Activated T-cell treated with anti-CD3 and anti-CD28 coated beads, Interleukin-2, amount 50 U/mL, for 72 hours (primary cell): ENCODE results near the gene CYB5B. TPM values are rescaled to one million over a fixed set of nuclear protein-coding genes. Genes with fewer than 3 reads are reported as not detected.
A peak's percentile ranks its signal among the peaks of the same experiment; 100 is the strongest.

Source experiments
- ATAC-seq, 2 donors: fragments of 150-1000 bp; cut with Tn5 transposase; replicated peaks in 1 of 2; 2 replicates each; pipeline ENCODE4 v1.10.0; 2021; ENCODE audit warnings: moderate library complexity in 2 of 2, mild to moderate bottlenecking in 1 of 2
- DNase-seq, 2 donors: peaks; one replicate each; pipeline ENCODE4 v3.0.0; 2021 to 2022; ENCODE audit warnings: mixed read lengths in 1 of 2
- H3K27ac Mint-ChIP-seq: one replicate; pipeline ENCODE4 v1.8.0; 2022; ENCODE audit warnings: mild to moderate bottlenecking, moderate library complexity, mixed read lengths
- H3K27me3 Mint-ChIP-seq: one replicate; pipeline ENCODE4 v1.8.0; 2022; ENCODE audit warnings: low read depth, mixed read lengths
- H3K36me3 Mint-ChIP-seq, 2 donors: one replicate each; pipeline ENCODE4 v1.8.0; 2022; ENCODE audit warnings: mixed read lengths in 2 of 2, mild to moderate bottlenecking in 1 of 2; ENCODE audit not compliant: insufficient read depth in 2 of 2
- H3K4me1 Mint-ChIP-seq: one replicate; pipeline ENCODE4 v1.8.0; 2022; ENCODE audit warnings: low read depth, mixed read lengths
- H3K4me3 Mint-ChIP-seq, 2 donors: one replicate each; pipeline ENCODE4 v1.8.0; 2022; ENCODE audit warnings: mild to moderate bottlenecking in 2 of 2, mixed read lengths in 2 of 2, moderate library complexity in 2 of 2
- H3K9me3 Mint-ChIP-seq, 2 donors: one replicate each; pipeline ENCODE4 v1.8.0; 2022; ENCODE audit warnings: mixed read lengths in 2 of 2
- total RNA-seq, 2 donors: library from RNA; stranded (reverse); gene quantifications; one replicate each; pipeline ENCODE4 v1.2.3, GENCODE V29; 2022

The CYB5B gene
- total RNA-seq, 2 donors from 2014 or later = 176 to 197 TPM

- Mint-ChIP-seq H3K4me3 (no peak overlapping the region), H3K27me3 (no peaks in the 10 kb centered on the region), H3K4me1 (peaks cover 80% of the 10 kb centered on the region), H3K27ac (no peak overlapping the region), H3K36me3 (peaks cover under 1 to 12% of the 10 kb centered on the region in 2 donors), H3K9me3 (no peaks in the 10 kb centered on the region)
- ATAC-seq (no peak), DNase-seq (no peak)
Observed at GRCh38 chr16:69467531-69468204, 43.2 kb downstream of the CYB5B start.

GRCh38 chr16:69469807-69470561 is 45.6 kb downstream of the CYB5B start:
- H3K9me3 Mint-ChIP-seq = peaks cover 0 to 1% of the 10 kb centered on the region in 2 donors
- peaks cover 0 to 4% of the 10 kb centered on the region in 2 donors for H3K36me3 Mint-ChIP-seq
- H3K4me3 Mint-ChIP-seq = peak overlapping the region; percentile 54 to 65
- peaks cover 60% of the 10 kb centered on the region for H3K4me1 Mint-ChIP-seq
- ATAC-seq = peak; percentile 69 to 74
- no peaks in the 10 kb centered on the region for H3K27me3 Mint-ChIP-seq
- peak overlapping the region; percentile 60 for H3K27ac Mint-ChIP-seq
- peak; percentile 26 to 62 for DNase-seq

- H3K27ac Mint-ChIP-seq = no peak overlapping the region
- H3K27me3 Mint-ChIP-seq = no peaks in the 10 kb centered on the region
- peak overlapping the region; percentile 14 to 42 for H3K4me3 Mint-ChIP-seq
- peaks cover 49% of the 10 kb centered on the region for H3K4me1 Mint-ChIP-seq
- DNase-seq = no peak
- no peak for ATAC-seq
- H3K36me3 Mint-ChIP-seq = peaks cover 0 to 4% of the 10 kb centered on the region in 2 donors
- peaks cover 0 to 1% of the 10 kb centered on the region in 2 donors for H3K9me3 Mint-ChIP-seq
Observed at GRCh38 chr16:69471121-69471520, 46.7 kb downstream of the CYB5B start.

GRCh38 chr16:69474408-69474807 is 50.0 kb downstream of the CYB5B start:
- Mint-ChIP-seq H3K36me3 (no peaks in the 10 kb centered on the region), H3K27me3 (no peaks in the 10 kb centered on the region), H3K9me3 (peaks cover 0 to 1% of the 10 kb centered on the region in 2 donors), H3K27ac (no peak overlapping the region), H3K4me3 (no peak overlapping the region), H3K4me1 (peaks cover 31% of the 10 kb centered on the region)
- DNase-seq (no peak), ATAC-seq (no peak)

GRCh38 chr16:69476920-69477443 is 52.6 kb downstream of the CYB5B start:
- Mint-ChIP-seq H3K36me3 (peaks cover 0 to 2% of the 10 kb centered on the region in 2 donors), H3K27ac (no peak overlapping the region), H3K9me3 (peaks cover 0 to 1% of the 10 kb centered on the region in 2 donors), H3K27me3 (no peaks in the 10 kb centered on the region), H3K4me1 (peaks cover 25% of the 10 kb centered on the region), H3K4me3 (no peak overlapping the region)
- no peak for DNase-seq
- ATAC-seq = no peak

GRCh38 chr16:69477546-69477945 is 53.1 kb downstream of the CYB5B start:
- H3K27ac Mint-ChIP-seq = no peak overlapping the region
- H3K9me3 Mint-ChIP-seq = peaks cover 0 to 1% of the 10 kb centered on the region in 2 donors
- H3K27me3 Mint-ChIP-seq = no peaks in the 10 kb centered on the region
- peaks cover 25% of the 10 kb centered on the region for H3K4me1 Mint-ChIP-seq
- H3K36me3 Mint-ChIP-seq = peaks cover 0 to 2% of the 10 kb centered on the region in 2 donors
- DNase-seq (no peak), ATAC-seq (no peak)
- no peak overlapping the region for H3K4me3 Mint-ChIP-seq

- H3K4me3 Mint-ChIP-seq = no peak overlapping the region
- H3K36me3 Mint-ChIP-seq = peaks cover 0 to 2% of the 10 kb centered on the region in 2 donors
Observed at GRCh38 chr16:69478685-69479084, 54.3 kb downstream of the CYB5B start.

GRCh38 chr16:69479775-69480174 is 55.4 kb downstream of the CYB5B start:
- no peak overlapping the region for H3K27ac Mint-ChIP-seq

More at GRCh38 chr16:69478685-69479084, 54.3 kb downstream of the CYB5B start:
- Mint-ChIP-seq H3K27ac (no peak overlapping the region), H3K27me3 (peaks cover 3% of the 10 kb centered on the region), H3K9me3 (peaks cover 0 to under 1% of the 10 kb centered on the region in 2 donors), H3K4me1 (peaks cover 25% of the 10 kb centered on the region)
- no peak for ATAC-seq
- no peak for DNase-seq

GRCh38 chr16:69481901-69482341 is 57.5 kb downstream of the CYB5B start:
- Mint-ChIP-seq H3K27ac (no peak overlapping the region), H3K4me1 (peaks cover 22% of the 10 kb centered on the region), H3K9me3 (no peaks in the 10 kb centered on the region), H3K4me3 (no peak overlapping the region), H3K36me3 (peaks cover 0 to 2% of the 10 kb centered on the region in 2 donors), H3K27me3 (peaks cover 22% of the 10 kb centered on the region)
- ATAC-seq (no peak), DNase-seq (no peak)

More at GRCh38 chr16:69479775-69480174, 55.4 kb downstream of the CYB5B start:
- no peak for DNase-seq
- Mint-ChIP-seq H3K9me3 (no peaks in the 10 kb centered on the region), H3K36me3 (peaks cover 0 to 2% of the 10 kb centered on the region in 2 donors), H3K4me3 (no peak overlapping the region), H3K4me1 (peaks cover 25% of the 10 kb centered on the region), H3K27me3 (peaks cover 14% of the 10 kb centered on the region)
- ATAC-seq = no peak

- H3K27ac Mint-ChIP-seq = no peak overlapping the region
- no peak overlapping the region for H3K4me3 Mint-ChIP-seq
- H3K36me3 Mint-ChIP-seq = peaks cover 0 to 2% of the 10 kb centered on the region in 2 donors
- DNase-seq (no peak), ATAC-seq (no peak)
- peaks cover 16% of the 10 kb centered on the region for H3K4me1 Mint-ChIP-seq
- no peaks in the 10 kb centered on the region for H3K9me3 Mint-ChIP-seq
- H3K27me3 Mint-ChIP-seq = peaks cover 22% of the 10 kb centered on the region
Observed at GRCh38 chr16:69482410-69482991, 58.1 kb downstream of the CYB5B start.

GRCh38 chr16:69483611-69484010 is 59.2 kb downstream of the CYB5B start:
- peaks cover 15% of the 10 kb centered on the region for H3K4me1 Mint-ChIP-seq
- no peak for ATAC-seq
- peaks cover 22% of the 10 kb centered on the region for H3K27me3 Mint-ChIP-seq
- no peak for DNase-seq
- H3K36me3 Mint-ChIP-seq = peaks cover 0 to 2% of the 10 kb centered on the region in 2 donors
- H3K4me3 Mint-ChIP-seq = no peak overlapping the region
- H3K9me3 Mint-ChIP-seq = no peaks in the 10 kb centered on the region
- no peak overlapping the region for H3K27ac Mint-ChIP-seq

- Mint-ChIP-seq H3K9me3 (no peaks in the 10 kb centered on the region), H3K4me3 (no peak overlapping the region), H3K4me1 (peaks cover 15% of the 10 kb centered on the region), H3K27me3 (peaks cover 22% of the 10 kb centered on the region), H3K36me3 (peaks cover 0 to 2% of the 10 kb centered on the region in 2 donors), H3K27ac (no peak overlapping the region)
- DNase-seq (no peak), ATAC-seq (no peak)
Observed at GRCh38 chr16:69485361-69485760, 60.9 kb downstream of the CYB5B start.

GRCh38 chr16:69485816-69486215 is 61.4 kb downstream of the CYB5B start:
- Mint-ChIP-seq H3K4me3 (no peak overlapping the region), H3K27ac (no peak overlapping the region), H3K36me3 (no peaks in the 10 kb centered on the region), H3K27me3 (peaks cover 22% of the 10 kb centered on the region), H3K9me3 (no peaks in the 10 kb centered on the region), H3K4me1 (peaks cover 11% of the 10 kb centered on the region)
- DNase-seq = no peak
- ATAC-seq = no peak
